Caco-2 (cell line): Measurements from ENCODE around the gene IRX4. TPM values are rescaled to one million over a fixed set of nuclear protein-coding genes. Genes with fewer than 3 reads are reported as not detected.

ENCODE experiments used
- BruUV-seq: library from RNA; stranded (reverse); fragments of 400-500 nt; replicated peaks from 2 replicates; lab custom pipeline; 2021; lab: Mats Ljungman, UMichigan
- CTCF ChIA-PET: fragments of 300-600 bp; sonication (Branson Sonifier 250); formaldehyde crosslinking; loops from one replicate; lab custom pipeline; 2022; ENCODE audit warnings: antibody characterized with exemption; lab: Charles Lee
- POLR2A ChIA-PET: fragments of 300-600 bp; sonication (Branson Sonifier 250); formaldehyde crosslinking; loops from one replicate; lab custom pipeline; 2022; ENCODE audit warnings: antibody characterized with exemption; lab: Charles Lee
- DNase-seq, 2 experiments: peaks; one replicate each; pipeline versions ENCODE4 v3.0.0 to v3.0.0-alpha.2; 2020 to 2022
- H3K27me3 ChIP-seq: replicated peaks from 2 replicates; pipeline ENCODE4 v1.6.0; 2011; ENCODE audit warnings: low read length; ENCODE audit not compliant: control insufficient read depth, insufficient read depth
- H3K36me3 ChIP-seq: 2 replicates; pipeline ENCODE4 v1.5.1; 2011; ENCODE audit warnings: low read length; ENCODE audit not compliant: control insufficient read depth, insufficient read depth
- H3K4me1 ChIP-seq: fragments of 250-450 bp; sonication (Bioruptor Pico); 2 replicates; pipeline ENCODE4 v1.5.1; 2020; ENCODE audit warnings: mild to moderate bottlenecking
- H3K4me3 ChIP-seq: 2 replicates; pipeline ENCODE4 v1.5.1; 2011; ENCODE audit warnings: low read depth, mild to moderate bottlenecking, control low read depth, low read length
- H3K9me3 ChIP-seq: fragments of 250-450 bp; sonication (Bioruptor Pico); 2 replicates; pipeline ENCODE4 v1.5.1; 2020; ENCODE audit warnings: mild to moderate bottlenecking, moderate library complexity
- H3K27ac Mint-ChIP-seq: one replicate; pipeline ENCODE4 v1.8.0; 2022; ENCODE audit warnings: mixed read lengths; ENCODE audit not compliant: unreplicated experiment
- H3K27me3 Mint-ChIP-seq: one replicate; pipeline ENCODE4 v1.8.0; 2022; ENCODE audit warnings: mixed read lengths; ENCODE audit not compliant: insufficient read depth, unreplicated experiment
- H3K36me3 Mint-ChIP-seq: one replicate; pipeline ENCODE4 v1.8.0; 2022; ENCODE audit warnings: mild to moderate bottlenecking, mixed read lengths; ENCODE audit not compliant: insufficient read depth, unreplicated experiment
- H3K4me1 Mint-ChIP-seq: one replicate; pipeline ENCODE4 v1.8.0; 2022; ENCODE audit warnings: low read depth, mixed read lengths; ENCODE audit not compliant: unreplicated experiment
- H3K4me3 Mint-ChIP-seq: one replicate; pipeline ENCODE4 v1.8.0; 2022; ENCODE audit warnings: mild to moderate bottlenecking, moderate library complexity, mixed read lengths; ENCODE audit not compliant: unreplicated experiment
- H3K9me3 Mint-ChIP-seq: one replicate; pipeline ENCODE4 v1.8.0; 2022; ENCODE audit warnings: mixed read lengths; ENCODE audit not compliant: unreplicated experiment
- CTCF ChIP-seq, 2 experiments: fragments of 200-600 bp in 1 of 2; IDR thresholded peaks; 1 replicate in 1 of 2; 2 replicates in 1 of 2; pipeline versions ENCODE4 v1.5.1 to v1.8.0; 2011 to 2022; ENCODE audit warnings: antibody characterized with exemption in 1 of 2, control low read depth in 1 of 2, inconsistent platforms in 1 of 2, low read depth in 1 of 2, low read length in 1 of 2, mild to moderate bottlenecking in 1 of 2, moderate library complexity in 1 of 2; ENCODE audit not compliant: insufficient read depth in 1 of 2, severe bottlenecking in 1 of 2, unreplicated experiment in 1 of 2
- intact Hi-C: fragments of 100-400 bp; cut with micrococcal nuclease; formaldehyde crosslinking; loops from one replicate; pipeline ENCODE4 v1.10.0; 2022; ENCODE audit not compliant: unreplicated experiment
- total RNA-seq: library from RNA; stranded (reverse); gene quantifications from 2 replicates; pipeline ENCODE4 v1.2.3, GENCODE V29; 2022

The IRX4 gene
- total RNA-seq, 1 experiment from 2014 or later, result not detected

DNA sequence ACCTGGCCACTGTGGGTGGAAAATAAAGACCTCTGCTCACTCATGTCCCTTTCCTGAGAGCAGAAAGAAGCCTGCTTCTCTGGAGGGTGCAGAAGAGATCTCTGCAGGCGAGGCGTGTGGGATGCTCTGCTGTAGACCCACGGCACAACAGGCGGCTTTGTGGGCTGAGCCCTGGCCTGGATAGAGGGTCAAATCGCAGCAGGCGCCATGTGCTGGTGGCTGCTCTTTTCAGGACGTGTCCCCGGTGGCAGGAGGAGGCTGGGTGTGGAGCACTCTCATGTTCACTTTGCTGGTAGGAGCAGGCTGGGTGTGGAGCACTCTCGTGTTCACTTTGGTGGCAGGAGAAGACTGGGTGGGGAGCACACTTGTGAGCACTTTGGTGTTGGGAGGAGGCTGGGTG is 35.1 kb downstream of the IRX4 start:
- no peak for TF ChIP-seq CTCF (IDR thresholded peaks at IDR 0.05; ENCODE audit: insufficient read depth in 1 of 2, low read depth in 1 of 2, low read length in 1 of 2, severe bottlenecking in 1 of 2, unreplicated experiment in 1 of 2)
- no peak for DNase-seq
- Histone ChIP-seq H3K36me3 (no peaks in the 10 kb centered on the region), H3K4me1 (no peaks in the 10 kb centered on the region), H3K4me3 (no peak overlapping the region), H3K27me3 (no peaks in the 10 kb centered on the region; the same call in 1 of the 2 replicates), H3K9me3 (peaks cover 5% of the 10 kb centered on the region; the same call in 1 of the 2 replicates)
- Mint-ChIP-seq H3K27ac (no peak overlapping the region), H3K36me3 (no peaks in the 10 kb centered on the region), H3K9me3 (no peaks in the 10 kb centered on the region), H3K27me3 (peaks cover 4% of the 10 kb centered on the region), H3K4me1 (no peaks in the 10 kb centered on the region), H3K4me3 (no peak overlapping the region)
- ChIA-PET POLR2A (no interaction called here), CTCF (no interaction called here)
- no TSS peak for BruUV-seq
- intact Hi-C loops, result no loop called here

DNA sequence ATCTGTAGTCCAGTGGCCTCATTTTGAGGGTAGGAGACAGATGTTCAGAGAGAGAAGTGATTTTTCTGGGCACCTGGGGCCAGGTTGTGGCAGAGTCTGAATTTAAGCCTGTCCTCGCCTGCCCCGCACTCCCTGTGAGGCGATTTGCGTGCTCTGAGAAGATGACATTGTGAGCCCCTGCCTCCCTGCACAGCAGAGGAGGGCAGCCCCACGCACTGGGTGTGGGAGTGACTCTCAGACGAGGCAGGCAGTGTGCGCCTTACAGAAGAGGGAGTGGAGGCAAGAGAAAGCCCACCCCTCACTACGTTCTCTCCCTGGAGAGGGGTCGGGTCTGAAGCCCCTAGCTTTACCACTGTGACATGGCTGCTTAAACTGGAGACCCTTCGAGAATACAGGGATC is 35.7 kb downstream of the IRX4 start:
- POLR2A ChIA-PET, result no interaction called here
- Mint-ChIP-seq H3K4me3 (no peak overlapping the region), H3K4me1 (no peaks in the 10 kb centered on the region), H3K27me3 (peaks cover 4% of the 10 kb centered on the region), H3K36me3 (no peaks in the 10 kb centered on the region), H3K27ac (no peak overlapping the region), H3K9me3 (no peaks in the 10 kb centered on the region)
- Histone ChIP-seq H3K4me3 (no peak overlapping the region), H3K9me3 (peaks cover 5% of the 10 kb centered on the region; the same call in 1 of the 2 replicates), H3K36me3 (no peaks in the 10 kb centered on the region), H3K27me3 (no peaks in the 10 kb centered on the region; the same call in 1 of the 2 replicates), H3K4me1 (no peaks in the 10 kb centered on the region)
- CTCF ChIA-PET, result no interaction called here
- TF ChIP-seq CTCF (IDR thresholded peaks at IDR 0.05; ENCODE audit: insufficient read depth in 1 of 2, low read depth in 1 of 2, low read length in 1 of 2, severe bottlenecking in 1 of 2, unreplicated experiment in 1 of 2), result no peak
- no peak for DNase-seq
- no TSS peak for BruUV-seq
- intact Hi-C loops, result no loop called here

DNA sequence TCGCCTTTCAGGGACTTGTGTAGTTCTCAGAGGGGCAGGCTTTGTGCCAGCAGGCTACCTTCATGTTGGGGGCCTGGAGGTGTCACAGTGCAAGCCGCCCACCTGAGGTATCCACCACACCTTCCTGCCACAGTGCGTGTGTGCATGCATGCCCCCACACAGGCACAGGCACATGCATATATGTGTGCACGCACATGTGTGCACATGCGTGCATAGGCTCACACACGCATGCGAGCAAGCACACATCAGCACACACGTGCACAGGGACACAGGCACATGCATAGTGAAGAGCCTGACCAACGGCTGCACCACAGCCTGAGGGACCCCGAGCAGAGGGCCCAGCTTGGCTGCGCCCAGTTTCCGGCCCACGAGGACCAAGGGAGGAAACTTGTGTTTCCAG is 36.1 kb downstream of the IRX4 start:
- BruUV-seq, result no TSS peak
- H3K9me3 ChIP-seq, result peaks cover 5% of the 10 kb centered on the region; the same call in 1 of the 2 replicates
- intact Hi-C loops, result no loop called here
- no peaks in the 10 kb centered on the region for H3K36me3 ChIP-seq
- no peaks in the 10 kb centered on the region for H3K4me1 ChIP-seq
- no peaks in the 10 kb centered on the region for H3K9me3 Mint-ChIP-seq
- no peaks in the 10 kb centered on the region for H3K36me3 Mint-ChIP-seq
- no peak overlapping the region for H3K4me3 Mint-ChIP-seq
- ChIA-PET CTCF (no interaction called here), POLR2A (no interaction called here)
- no peak overlapping the region for H3K27ac Mint-ChIP-seq
- no peaks in the 10 kb centered on the region for H3K4me1 Mint-ChIP-seq
- TF ChIP-seq CTCF (IDR thresholded peaks at IDR 0.05; ENCODE audit: insufficient read depth in 1 of 2, low read depth in 1 of 2, low read length in 1 of 2, severe bottlenecking in 1 of 2, unreplicated experiment in 1 of 2), result no peak
- H3K27me3 ChIP-seq, result no peaks in the 10 kb centered on the region; the same call in 1 of the 2 replicates
- peaks cover 4% of the 10 kb centered on the region for H3K27me3 Mint-ChIP-seq
- no peak overlapping the region for H3K4me3 ChIP-seq
- no peak for DNase-seq
